AG09319 (cell line): ENCODE data around the gene DALRD3.

Experiments used
- DNase-seq: peaks from one replicate; pipeline ENCODE4 v3.0.0-alpha.2; 2010; ENCODE audit warnings: low read depth; ENCODE audit errors: extremely low read depth
- CTCF ChIP-seq: IDR thresholded peaks from 2 replicates; pipeline ENCODE4 v1.5.1; 2011; ENCODE audit warnings: low read depth, mild to moderate bottlenecking, inconsistent platforms, low read length, moderate library complexity

The DALRD3 gene

GRCh38 chr3:48966876-48967361, 51.5 kb downstream of the DALRD3 start:
- no peak for DNase-seq
- no peak for TF ChIP-seq CTCF

GRCh38 chr3:48966367-48966766, 52.0 kb downstream of the DALRD3 start:
- TF ChIP-seq CTCF = no peak
- no peak for DNase-seq
